Cardiac muscle cell (in vitro differentiated cells and primary cell): Measurements from ENCODE around the gene GPR183. TPM values are rescaled to one million over a fixed set of nuclear protein-coding genes. Genes with fewer than 3 reads are reported as not detected.

Source experiments
- DNase-seq, 2 donors: peaks; one replicate each; pipeline versions ENCODE4 v3.0.0 to v3.0.0-alpha.2; 2010 to 2017; ENCODE audit warnings: low read depth in 1 of 2, low spot score in 1 of 2
- H3K27ac ChIP-seq: fragments of 200-600 bp; sonication (generic); 2 replicates; pipeline ENCODE4 v1.5.1; 2016
- H3K27me3 ChIP-seq: fragments of 200-600 bp; sonication (generic); 2 replicates; pipeline ENCODE4 v1.6.0; 2016; ENCODE audit warnings: control low read depth
- H3K36me3 ChIP-seq: fragments of 200-600 bp; sonication (generic); 2 replicates; pipeline ENCODE4 v1.5.1; 2016; ENCODE audit warnings: control low read depth
- H3K4me1 ChIP-seq: fragments of 200-600 bp; sonication (generic); 2 replicates; pipeline ENCODE4 v1.8.1; 2017; ENCODE audit warnings: low read depth, mild to moderate bottlenecking, mixed run types
- H3K4me3 ChIP-seq: fragments of 200-600 bp; sonication (generic); 2 replicates; pipeline ENCODE4 v1.5.1; 2016; ENCODE audit warnings: mild to moderate bottlenecking
- H3K9me3 ChIP-seq: fragments of 200-600 bp; sonication (generic); 2 replicates; pipeline ENCODE4 v1.5.1; 2017; ENCODE audit warnings: low read depth, mild to moderate bottlenecking, control low read depth
- polyA plus RNA-seq: library from polyadenylated mRNA; unstranded; fragments of >200 nt; fragmentation: Nextera tagmentation; extraction: Ambion mirVana; gene quantifications from 2 replicates; pipeline ENCODE4 v1.2.1, GENCODE V29; 2016
- total RNA-seq: library from RNA; depleted of rRNA; stranded (reverse); fragments of >200 nt; gene quantifications from 2 replicates; pipeline ENCODE4 v1.2.3, GENCODE V29; 2016
- TF ChIP-seq, protein P1 (sequence below): IDR thresholded peaks from 2 replicates; pipeline ENCODE4 v1.5.1; 2012; ENCODE audit warnings: low read depth, mild to moderate bottlenecking, low read length

The GPR183 gene
- total and polyA plus RNA-seq, 2 experiments from 2014 or later, result 11.6 to 17.1 TPM

DNA sequence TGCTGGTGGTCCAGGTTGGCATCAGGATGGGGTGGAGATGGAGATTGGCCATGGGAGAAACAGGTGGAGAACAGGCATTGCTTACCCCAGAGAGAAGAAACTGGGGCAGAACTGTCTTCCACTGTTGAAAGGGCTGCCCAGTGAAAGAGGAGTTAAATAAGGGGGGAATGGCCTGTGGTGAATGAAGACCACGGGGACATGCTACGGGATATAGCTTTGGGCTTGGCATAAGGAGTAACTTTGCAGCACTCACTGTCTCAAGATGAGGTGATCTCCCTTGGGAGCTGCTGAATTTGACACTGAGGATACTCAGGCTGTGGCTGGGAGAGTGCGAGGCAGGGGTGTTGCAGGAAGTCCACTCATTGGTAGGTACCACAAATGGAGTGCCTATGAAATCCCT is 38.4 kb downstream of the GPR183 start:
- Histone ChIP-seq H3K36me3 (no peaks in the 10 kb centered on the region), H3K9me3 (no peaks in the 10 kb centered on the region), H3K4me3 (no peak overlapping the region), H3K27me3 (no peaks in the 10 kb centered on the region), H3K27ac (no peak overlapping the region), H3K4me1 (peaks cover 6% of the 10 kb centered on the region)
- TF ChIP-seq, protein P1, sequence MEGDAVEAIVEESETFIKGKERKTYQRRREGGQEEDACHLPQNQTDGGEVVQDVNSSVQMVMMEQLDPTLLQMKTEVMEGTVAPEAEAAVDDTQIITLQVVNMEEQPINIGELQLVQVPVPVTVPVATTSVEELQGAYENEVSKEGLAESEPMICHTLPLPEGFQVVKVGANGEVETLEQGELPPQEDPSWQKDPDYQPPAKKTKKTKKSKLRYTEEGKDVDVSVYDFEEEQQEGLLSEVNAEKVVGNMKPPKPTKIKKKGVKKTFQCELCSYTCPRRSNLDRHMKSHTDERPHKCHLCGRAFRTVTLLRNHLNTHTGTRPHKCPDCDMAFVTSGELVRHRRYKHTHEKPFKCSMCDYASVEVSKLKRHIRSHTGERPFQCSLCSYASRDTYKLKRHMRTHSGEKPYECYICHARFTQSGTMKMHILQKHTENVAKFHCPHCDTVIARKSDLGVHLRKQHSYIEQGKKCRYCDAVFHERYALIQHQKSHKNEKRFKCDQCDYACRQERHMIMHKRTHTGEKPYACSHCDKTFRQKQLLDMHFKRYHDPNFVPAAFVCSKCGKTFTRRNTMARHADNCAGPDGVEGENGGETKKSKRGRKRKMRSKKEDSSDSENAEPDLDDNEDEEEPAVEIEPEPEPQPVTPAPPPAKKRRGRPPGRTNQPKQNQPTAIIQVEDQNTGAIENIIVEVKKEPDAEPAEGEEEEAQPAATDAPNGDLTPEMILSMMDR, result no peak
- no peak for DNase-seq

- Histone ChIP-seq H3K4me1 (peaks cover 1% of the 10 kb centered on the region), H3K27me3 (no peaks in the 10 kb centered on the region), H3K36me3 (no peaks in the 10 kb centered on the region), H3K9me3 (no peaks in the 10 kb centered on the region), H3K27ac (no peak overlapping the region), H3K4me3 (no peak overlapping the region)
- TF ChIP-seq, protein P1, result no peak
- no peak for DNase-seq
Observed at GRCh38 chr13:99267927-99268326, 39.3 kb downstream of the GPR183 start.

GRCh38 chr13:99266827-99267226 is 40.4 kb downstream of the GPR183 start:
- H3K9me3 ChIP-seq, result no peaks in the 10 kb centered on the region
- no peaks in the 10 kb centered on the region for H3K36me3 ChIP-seq
- TF ChIP-seq, protein P1, result no peak
- H3K4me3 ChIP-seq, result no peak overlapping the region
- H3K27me3 ChIP-seq, result no peaks in the 10 kb centered on the region
- no peak for DNase-seq
- H3K4me1 ChIP-seq, result no peaks in the 10 kb centered on the region
- H3K27ac ChIP-seq, result no peak overlapping the region

DNA sequence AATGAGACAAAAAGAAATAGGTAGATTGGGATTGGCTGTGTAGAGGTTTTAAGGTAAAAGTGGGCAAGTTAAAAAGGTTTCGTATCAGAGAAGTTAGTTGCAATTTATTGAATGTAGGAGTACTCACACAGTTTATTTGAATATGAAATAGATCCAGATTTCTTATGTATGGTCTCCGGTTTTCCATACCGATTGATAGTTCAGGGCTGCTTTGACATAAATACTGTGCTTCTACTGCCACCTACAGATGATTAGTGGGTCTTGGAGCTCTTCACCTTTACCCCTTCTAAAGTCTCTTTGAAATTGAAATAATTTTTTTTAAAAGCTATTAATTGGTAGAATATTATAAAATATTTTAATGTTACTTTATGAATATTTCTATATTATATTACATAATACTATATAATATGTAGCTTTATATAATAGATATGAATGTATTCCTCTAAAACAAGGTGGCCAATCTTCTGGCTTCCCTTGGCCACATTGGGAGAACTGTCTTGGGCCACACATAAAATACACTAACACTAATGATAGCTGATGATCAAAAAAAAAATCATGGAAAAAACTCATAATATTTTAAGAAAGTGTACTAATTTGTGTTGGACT is 41.3 kb downstream of the GPR183 start:
- Histone ChIP-seq H3K4me3 (no peak overlapping the region), H3K4me1 (no peaks in the 10 kb centered on the region), H3K9me3 (no peaks in the 10 kb centered on the region), H3K27me3 (no peaks in the 10 kb centered on the region), H3K36me3 (no peaks in the 10 kb centered on the region), H3K27ac (no peak overlapping the region)
- TF ChIP-seq, protein P1, result peak; percentile 59
- DNase-seq, result peak; percentile 58 to 68

DNA sequence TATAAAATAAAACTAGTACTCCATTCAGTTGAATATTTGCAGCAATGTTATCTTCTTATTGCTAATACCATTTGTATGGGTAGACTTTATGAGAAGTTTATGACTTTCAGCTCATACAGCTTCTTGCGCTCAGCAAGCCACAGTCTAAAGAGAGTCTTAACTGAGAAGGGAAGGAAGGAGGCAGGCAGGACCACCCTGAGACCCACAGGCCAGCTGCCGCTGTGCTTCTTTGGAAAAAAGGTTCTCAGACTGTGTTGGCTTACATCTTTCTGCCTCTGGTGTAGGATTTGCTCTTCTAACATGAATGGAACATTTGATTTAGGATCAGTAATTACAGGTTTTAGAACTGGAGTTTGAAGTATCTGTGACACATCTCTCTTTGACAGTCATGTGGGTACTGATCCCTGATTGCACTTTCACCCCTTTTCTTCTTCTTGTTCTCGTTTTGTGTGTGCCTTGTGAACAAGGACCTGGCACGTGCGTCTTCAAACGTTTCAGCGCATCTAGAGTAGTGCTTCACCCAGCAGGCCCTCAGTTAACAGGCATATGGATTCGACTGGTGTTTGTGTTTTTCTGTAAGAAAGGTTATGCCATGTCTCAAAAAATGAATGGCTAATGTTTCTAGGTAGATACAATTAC is 41.9 kb downstream of the GPR183 start:
- Histone ChIP-seq H3K27me3 (no peaks in the 10 kb centered on the region), H3K27ac (peak overlapping the region; percentile 62), H3K9me3 (no peaks in the 10 kb centered on the region), H3K36me3 (no peaks in the 10 kb centered on the region), H3K4me1 (no peaks in the 10 kb centered on the region), H3K4me3 (no peak overlapping the region)
- DNase-seq, result no peak
- TF ChIP-seq, protein P1, result no peak
